Endodermal cell (in vitro differentiated cells): ENCODE results near the gene TMUB2. TPM values are rescaled to one million over a fixed set of nuclear protein-coding genes. Genes with fewer than 3 reads are reported as not detected.

Experiments
- DNase-seq: peaks from one replicate; pipeline ENCODE4 v3.0.0-alpha.2; 2017
- H3K27ac ChIP-seq: 2 replicates; pipeline ENCODE4 v1.5.1; 2013; ENCODE audit warnings: mild to moderate bottlenecking, low read depth, low read length, moderate library complexity
- H3K27me3 ChIP-seq: 2 replicates; pipeline ENCODE4 v1.6.1; 2013; ENCODE audit warnings: mild to moderate bottlenecking, low read length, moderate library complexity; ENCODE audit not compliant: insufficient read depth, control insufficient read depth, poor library complexity, severe bottlenecking
- H3K36me3 ChIP-seq: 2 replicates; pipeline ENCODE4 v1.7.0; 2013; ENCODE audit warnings: mild to moderate bottlenecking, low read length, moderate library complexity; ENCODE audit not compliant: control insufficient read depth, insufficient read depth
- H3K4me1 ChIP-seq: one replicate; pipeline ENCODE4 v1.7.0; 2013; ENCODE audit warnings: low read length; ENCODE audit not compliant: control insufficient read depth, insufficient read depth
- H3K4me3 ChIP-seq: 2 replicates; pipeline ENCODE4 v1.5.1; 2013; ENCODE audit warnings: mild to moderate bottlenecking, low read length, moderate library complexity
- H3K9ac ChIP-seq: 2 replicates; pipeline ENCODE4 v1.6.1; 2013; ENCODE audit warnings: mild to moderate bottlenecking, low read length, moderate library complexity; ENCODE audit not compliant: poor library complexity, severe bottlenecking; ENCODE audit errors: extremely low read depth
- H3K9me3 ChIP-seq: 2 replicates; pipeline ENCODE4 v1.6.1; 2013; ENCODE audit warnings: mild to moderate bottlenecking, low read length, moderate library complexity; ENCODE audit not compliant: control insufficient read depth
- H3K27ac Mint-ChIP-seq: 2 replicates; pipeline ENCODE4 v1.8.0; 2020; ENCODE audit warnings: mixed read lengths
- H3K27me3 Mint-ChIP-seq: 2 replicates; pipeline ENCODE4 v1.8.0; 2021; ENCODE audit warnings: mild to moderate bottlenecking, mixed read lengths; ENCODE audit not compliant: insufficient read depth
- H3K36me3 Mint-ChIP-seq: 2 replicates; pipeline ENCODE4 v1.8.0; 2020; ENCODE audit warnings: low read depth, mixed read lengths
- H3K4me1 Mint-ChIP-seq: 2 replicates; pipeline ENCODE4 v1.8.0; 2020; ENCODE audit warnings: mixed read lengths
- H3K4me3 Mint-ChIP-seq: 2 replicates; pipeline ENCODE4 v1.8.0; 2020; ENCODE audit warnings: mild to moderate bottlenecking, moderate library complexity, mixed read lengths
- H3K9me3 Mint-ChIP-seq: 2 replicates; pipeline ENCODE4 v1.8.0; 2020; ENCODE audit warnings: mild to moderate bottlenecking, mixed read lengths
- WGBS, 2 experiments: methylation state at CpG; one replicate each; pipeline versions ENCODE4 v1.1.5 to v1.1.7; 2013; ENCODE audit warnings: missing lambda C conversion rate in 2 of 2, mixed read lengths in 1 of 2; ENCODE audit not compliant: insufficient coverage in 1 of 2, insufficient read length in 1 of 2; 5-methylcytosine and 5-hydroxymethylcytosine counted together
- total RNA-seq, 2 donors: library from RNA; stranded (reverse); fragmentation: NEBNext Ultra II Directional in 1 of 2; extraction: Animal tissue kit (Norgen Biotek cat#: 25700) in 1 of 2; gene quantifications; 2 replicates in 1 of 2; 3 replicates in 1 of 2; pipeline ENCODE4 v1.2.1, GENCODE V29; 2021
- TF ChIP-seq, protein P1 (sequence below): fragments of 200-600 bp; sonication (generic); conservative IDR thresholded peaks from 2 replicates; pipeline ENCODE4 v1.5.0; 2021; ENCODE audit warnings: antibody characterized with exemption, mild to moderate bottlenecking

The TMUB2 gene
- total RNA-seq, 2 donors from 2014 or later = 28.8 to 33.1 TPM

DNA sequence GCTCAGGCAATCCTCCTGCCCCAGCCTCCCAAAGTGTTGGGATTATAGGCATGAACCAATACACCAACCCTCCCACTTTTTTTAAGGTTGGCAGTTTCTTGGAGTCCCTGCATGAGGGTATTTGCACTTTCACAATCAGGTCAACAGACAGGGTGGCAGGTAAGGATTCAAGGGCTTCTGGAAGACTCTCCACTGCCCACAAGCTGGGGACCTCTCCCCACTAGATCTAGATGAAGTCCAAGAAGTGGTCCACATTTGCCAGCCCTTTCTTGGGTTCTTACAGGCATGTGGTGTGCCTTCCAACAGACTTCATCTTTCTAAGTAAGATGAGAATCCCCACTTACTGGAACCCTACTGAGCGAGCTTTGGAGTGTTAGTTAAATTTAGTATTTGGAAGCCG is 12.3 kb upstream of the TMUB2 start:
- peaks cover 3% of the 10 kb centered on the region for H3K9me3 Mint-ChIP-seq
- Histone ChIP-seq H3K36me3 (peaks cover 28% of the 10 kb centered on the region), H3K4me3 (no peak overlapping the region), H3K9me3 (no peaks in the 10 kb centered on the region), H3K27ac (no peak overlapping the region), H3K27me3 (no peaks in the 10 kb centered on the region), H3K4me1 (peaks cover 12% of the 10 kb centered on the region), H3K9ac (no peak overlapping the region)
- no peak overlapping the region for H3K4me3 Mint-ChIP-seq
- TF ChIP-seq, protein P1, sequence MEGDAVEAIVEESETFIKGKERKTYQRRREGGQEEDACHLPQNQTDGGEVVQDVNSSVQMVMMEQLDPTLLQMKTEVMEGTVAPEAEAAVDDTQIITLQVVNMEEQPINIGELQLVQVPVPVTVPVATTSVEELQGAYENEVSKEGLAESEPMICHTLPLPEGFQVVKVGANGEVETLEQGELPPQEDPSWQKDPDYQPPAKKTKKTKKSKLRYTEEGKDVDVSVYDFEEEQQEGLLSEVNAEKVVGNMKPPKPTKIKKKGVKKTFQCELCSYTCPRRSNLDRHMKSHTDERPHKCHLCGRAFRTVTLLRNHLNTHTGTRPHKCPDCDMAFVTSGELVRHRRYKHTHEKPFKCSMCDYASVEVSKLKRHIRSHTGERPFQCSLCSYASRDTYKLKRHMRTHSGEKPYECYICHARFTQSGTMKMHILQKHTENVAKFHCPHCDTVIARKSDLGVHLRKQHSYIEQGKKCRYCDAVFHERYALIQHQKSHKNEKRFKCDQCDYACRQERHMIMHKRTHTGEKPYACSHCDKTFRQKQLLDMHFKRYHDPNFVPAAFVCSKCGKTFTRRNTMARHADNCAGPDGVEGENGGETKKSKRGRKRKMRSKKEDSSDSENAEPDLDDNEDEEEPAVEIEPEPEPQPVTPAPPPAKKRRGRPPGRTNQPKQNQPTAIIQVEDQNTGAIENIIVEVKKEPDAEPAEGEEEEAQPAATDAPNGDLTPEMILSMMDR = no peak
- DNase-seq = no peak
- no peak overlapping the region for H3K27ac Mint-ChIP-seq
- H3K27me3 Mint-ChIP-seq = no peaks in the 10 kb centered on the region
- peaks cover 32% of the 10 kb centered on the region for H3K36me3 Mint-ChIP-seq
- H3K4me1 Mint-ChIP-seq = peaks cover 6% of the 10 kb centered on the region
- 94 to 100% methylated on average over 2 of the region's 2 CpGs for WGBS, 2 experiments

DNA sequence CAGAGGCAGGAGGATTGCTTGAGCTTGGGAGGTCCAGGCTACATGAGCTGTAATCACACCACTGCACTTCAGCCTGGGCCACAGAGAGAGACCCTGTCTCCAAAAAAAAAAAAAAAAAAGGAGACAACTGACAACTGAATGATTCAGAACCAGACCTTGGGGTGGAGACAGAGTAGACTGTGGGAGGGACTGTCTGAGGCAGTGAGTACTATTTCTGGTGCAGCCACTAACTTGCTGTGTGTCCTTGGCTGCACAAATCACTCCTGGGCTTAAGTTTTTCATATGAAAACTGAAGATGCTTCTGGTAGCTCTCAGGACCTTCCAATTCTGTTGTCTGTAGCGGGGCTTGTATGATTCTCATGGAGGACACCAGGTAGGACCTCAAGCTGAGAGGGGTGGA is 10.5 kb upstream of the TMUB2 start:
- no peaks in the 10 kb centered on the region for H3K27me3 Mint-ChIP-seq
- no peaks in the 10 kb centered on the region for H3K4me1 Mint-ChIP-seq
- Histone ChIP-seq H3K27me3 (no peaks in the 10 kb centered on the region), H3K36me3 (peaks cover 28% of the 10 kb centered on the region), H3K9ac (no peak overlapping the region), H3K4me3 (no peak overlapping the region), H3K9me3 (no peaks in the 10 kb centered on the region), H3K4me1 (no peaks in the 10 kb centered on the region), H3K27ac (no peak overlapping the region)
- TF ChIP-seq, protein P1 = no peak
- peaks cover 4% of the 10 kb centered on the region for H3K9me3 Mint-ChIP-seq
- WGBS, 2 experiments = 96 to 100% methylated on average over 1 of the region's 1 CpG
- H3K4me3 Mint-ChIP-seq = no peak overlapping the region
- H3K27ac Mint-ChIP-seq = no peak overlapping the region
- H3K36me3 Mint-ChIP-seq = peaks cover 33% of the 10 kb centered on the region
- no peak for DNase-seq

DNA sequence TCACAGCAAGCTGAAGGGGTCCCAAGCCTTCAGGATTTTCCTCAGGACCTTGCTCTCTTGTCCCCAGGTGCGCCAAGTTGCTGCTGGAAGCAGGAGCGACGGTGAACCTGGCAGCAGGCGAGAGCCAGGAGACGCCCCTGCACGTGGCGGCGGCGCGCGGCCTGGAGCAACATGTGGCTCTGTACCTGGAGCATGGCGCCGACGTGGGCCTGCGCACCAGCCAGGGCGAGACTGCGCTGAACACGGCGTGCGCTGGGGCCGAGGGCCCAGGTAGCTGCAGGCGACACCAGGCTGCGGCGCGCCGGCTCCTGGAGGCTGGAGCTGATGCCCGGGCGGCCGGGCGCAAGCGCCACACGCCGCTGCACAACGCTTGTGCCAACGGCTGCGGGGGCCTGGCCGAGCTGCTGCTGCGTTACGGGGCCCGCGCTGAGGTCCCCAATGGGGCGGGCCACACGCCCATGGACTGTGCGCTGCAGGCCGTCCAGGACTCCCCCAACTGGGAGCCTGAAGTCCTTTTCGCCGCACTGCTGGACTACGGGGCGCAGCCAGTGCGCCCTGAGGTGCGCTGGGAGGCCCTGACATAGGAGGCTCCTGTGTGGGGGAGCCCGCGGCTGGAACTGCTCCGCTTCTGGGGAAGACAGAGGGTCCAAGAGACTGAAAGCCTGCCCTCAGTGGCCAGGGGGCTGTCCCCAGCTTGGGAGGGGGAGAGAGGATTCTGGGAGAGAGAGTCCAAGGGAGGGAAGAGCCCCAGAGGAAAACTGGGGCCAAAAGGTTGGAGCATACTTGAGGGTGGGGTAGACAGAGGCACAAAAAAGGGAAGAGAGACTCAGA is 9.9 kb upstream of the TMUB2 start:
- TF ChIP-seq, protein P1 = no peak
- H3K27me3 ChIP-seq = no peaks in the 10 kb centered on the region
- Mint-ChIP-seq H3K36me3 (peaks cover 39% of the 10 kb centered on the region), H3K9me3 (peaks cover 10% of the 10 kb centered on the region), H3K27me3 (no peaks in the 10 kb centered on the region), H3K27ac (no peak overlapping the region), H3K4me3 (no peak overlapping the region), H3K4me1 (no peaks in the 10 kb centered on the region)
- no peak overlapping the region for H3K4me3 ChIP-seq
- WGBS, 2 experiments = 97 to 98% methylated on average over 23 to 54 of the region's 54 CpGs
- H3K4me1 ChIP-seq = no peaks in the 10 kb centered on the region
- DNase-seq = no peak
- H3K27ac ChIP-seq = no peak overlapping the region
- H3K36me3 ChIP-seq = peaks cover 33% of the 10 kb centered on the region
- H3K9me3 ChIP-seq = peaks cover 5% of the 10 kb centered on the region
- H3K9ac ChIP-seq = no peak overlapping the region
